Sigmoid colon (tissue), 4 donors: Measurements from ENCODE around the gene SLC22A3.

ENCODE experiments used
- POLR2A ChIP-seq, 2 donors: fragments of 450-650 bp; IDR thresholded peaks; one replicate each; pipeline ENCODE4 v1.6.1; 2016; ENCODE audit warnings: antibody characterized with exemption in 2 of 2, mild to moderate bottlenecking in 2 of 2, moderate library complexity in 2 of 2
- POLR2AphosphoS5 ChIP-seq, 4 donors: sonication (generic); formaldehyde crosslinking; IDR thresholded peaks; one replicate each; pipeline ENCODE4 v1.6.1; 2017; ENCODE audit warnings: antibody characterized with exemption in 4 of 4
- TF ChIP-seq, protein P1 (sequence below), 4 experiments: fragments of 450-650 bp in 3 of 4; fragments of 200-600 bp in 1 of 4; IDR thresholded peaks; one replicate each; pipeline ENCODE4 v1.5.1; 2016 to 2019; ENCODE audit warnings: antibody characterized with exemption in 4 of 4, mild to moderate bottlenecking in 3 of 4, moderate library complexity in 2 of 4

DNA sequence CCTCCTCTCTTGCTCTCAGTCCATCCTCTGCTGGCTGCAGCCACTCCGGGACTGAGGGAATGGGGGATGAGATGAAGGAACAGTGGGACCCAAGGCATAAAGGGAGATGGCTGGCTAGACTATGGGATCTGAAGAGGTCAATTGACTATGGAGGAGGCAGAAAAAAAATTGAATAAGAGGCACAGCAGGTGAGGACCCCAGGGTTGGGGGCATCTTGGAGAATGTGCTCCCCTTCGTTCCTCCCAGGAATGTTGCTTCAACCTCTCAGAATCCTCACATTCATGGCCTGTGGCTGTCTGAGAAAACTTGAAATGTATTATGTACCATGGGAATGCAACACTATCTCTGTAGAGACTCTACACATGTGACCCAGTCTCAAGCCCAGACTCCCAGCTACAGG lies 121.0 kb downstream of the SLC22A3 start:
- TF ChIP-seq, protein P1, sequence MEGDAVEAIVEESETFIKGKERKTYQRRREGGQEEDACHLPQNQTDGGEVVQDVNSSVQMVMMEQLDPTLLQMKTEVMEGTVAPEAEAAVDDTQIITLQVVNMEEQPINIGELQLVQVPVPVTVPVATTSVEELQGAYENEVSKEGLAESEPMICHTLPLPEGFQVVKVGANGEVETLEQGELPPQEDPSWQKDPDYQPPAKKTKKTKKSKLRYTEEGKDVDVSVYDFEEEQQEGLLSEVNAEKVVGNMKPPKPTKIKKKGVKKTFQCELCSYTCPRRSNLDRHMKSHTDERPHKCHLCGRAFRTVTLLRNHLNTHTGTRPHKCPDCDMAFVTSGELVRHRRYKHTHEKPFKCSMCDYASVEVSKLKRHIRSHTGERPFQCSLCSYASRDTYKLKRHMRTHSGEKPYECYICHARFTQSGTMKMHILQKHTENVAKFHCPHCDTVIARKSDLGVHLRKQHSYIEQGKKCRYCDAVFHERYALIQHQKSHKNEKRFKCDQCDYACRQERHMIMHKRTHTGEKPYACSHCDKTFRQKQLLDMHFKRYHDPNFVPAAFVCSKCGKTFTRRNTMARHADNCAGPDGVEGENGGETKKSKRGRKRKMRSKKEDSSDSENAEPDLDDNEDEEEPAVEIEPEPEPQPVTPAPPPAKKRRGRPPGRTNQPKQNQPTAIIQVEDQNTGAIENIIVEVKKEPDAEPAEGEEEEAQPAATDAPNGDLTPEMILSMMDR (IDR thresholded peaks at IDR 0.05): no peak
- TF ChIP-seq POLR2A (IDR thresholded peaks at IDR 0.05) (no peak), POLR2AphosphoS5 (IDR thresholded peaks at IDR 0.05) (no peak)
